22Rv1 (cell line): ENCODE results near the gene FBXO31.
"Not testable (repeated sequence)": the region's sequence is repeated elsewhere in the genome, so short reads cannot be mapped to it uniquely, and the experiment has no call there.

Source experiments
- CTCF ChIP-seq: fragments of 450-650 bp; IDR thresholded peaks from 2 replicates; pipeline ENCODE4 v1.5.1; 2017; ENCODE audit warnings: mild to moderate bottlenecking
- ZFX ChIP-seq: fragments of 450-650 bp; IDR thresholded peaks from 2 replicates; pipeline ENCODE4 v1.6.1; 2017; ENCODE audit warnings: antibody characterized with exemption, borderline replicate concordance

- TF ChIP-seq CTCF, ZFX: not testable (repeated sequence)
Measured at GRCh38 chr16:87362828-87363559, 20.6 kb downstream of the FBXO31 start.
